GM18870 (cell line): ENCODE results near the gene OBSCN.

Experiments
- ATAC-seq: cut with Tn5 transposase; IDR thresholded peaks from one replicate; pipeline ENCODE4 v1.9.1; 2021; ENCODE audit warnings: moderate library complexity; ENCODE audit not compliant: unreplicated experiment

Gene OBSCN

GRCh38 chr1:228286505-228287417 lies 78.9 kb downstream of the OBSCN start:
- ATAC-seq = no peak

- ATAC-seq = no peak
Observed at GRCh38 chr1:228287541-228288425, 79.9 kb downstream of the OBSCN start.

DNA sequence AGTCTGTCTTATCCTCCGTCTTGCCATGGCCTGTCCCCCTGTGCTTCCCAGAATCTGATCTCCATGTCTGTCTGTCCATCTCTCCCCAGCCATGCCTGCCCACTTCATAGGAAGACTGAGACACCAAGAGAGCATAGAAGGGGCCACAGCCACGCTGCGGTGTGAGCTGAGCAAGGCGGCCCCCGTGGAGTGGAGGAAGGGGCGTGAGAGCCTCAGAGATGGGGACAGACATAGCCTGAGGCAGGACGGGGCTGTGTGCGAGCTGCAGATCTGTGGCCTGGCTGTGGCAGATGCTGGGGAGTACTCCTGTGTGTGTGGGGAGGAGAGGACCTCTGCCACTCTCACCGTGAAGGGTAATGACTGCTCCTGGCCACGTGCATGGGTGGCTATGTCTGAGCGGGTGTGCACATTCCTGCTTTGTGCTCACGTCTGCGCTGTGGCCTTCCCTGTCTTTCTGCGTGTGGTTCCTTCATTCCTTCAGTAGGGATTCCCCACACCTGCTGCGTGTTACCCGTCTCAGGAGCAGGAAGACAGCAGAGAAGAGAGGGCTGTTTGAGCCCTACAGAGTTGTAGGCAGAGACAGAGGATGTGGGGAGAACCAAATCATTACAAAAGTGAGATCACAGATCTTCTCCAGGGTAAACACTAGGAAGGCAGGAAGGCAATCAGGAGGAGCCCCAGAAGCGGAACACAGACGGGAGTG lies 80.8 kb downstream of the OBSCN start:
- ATAC-seq = no peak

- no peak for ATAC-seq
Observed at GRCh38 chr1:228289239-228289849, 81.5 kb downstream of the OBSCN start.

GRCh38 chr1:228289996-228290881 lies 82.4 kb downstream of the OBSCN start:
- no peak for ATAC-seq

- no peak for ATAC-seq
Observed at GRCh38 chr1:228291906-228292608, 84.2 kb downstream of the OBSCN start.

GRCh38 chr1:228292609-228292911 lies 84.7 kb downstream of the OBSCN start:
- no peak for ATAC-seq

- ATAC-seq = no peak
Observed at GRCh38 chr1:228293393-228293792, 85.5 kb downstream of the OBSCN start.

GRCh38 chr1:228293816-228294500 lies 86.1 kb downstream of the OBSCN start:
- ATAC-seq = no peak

DNA sequence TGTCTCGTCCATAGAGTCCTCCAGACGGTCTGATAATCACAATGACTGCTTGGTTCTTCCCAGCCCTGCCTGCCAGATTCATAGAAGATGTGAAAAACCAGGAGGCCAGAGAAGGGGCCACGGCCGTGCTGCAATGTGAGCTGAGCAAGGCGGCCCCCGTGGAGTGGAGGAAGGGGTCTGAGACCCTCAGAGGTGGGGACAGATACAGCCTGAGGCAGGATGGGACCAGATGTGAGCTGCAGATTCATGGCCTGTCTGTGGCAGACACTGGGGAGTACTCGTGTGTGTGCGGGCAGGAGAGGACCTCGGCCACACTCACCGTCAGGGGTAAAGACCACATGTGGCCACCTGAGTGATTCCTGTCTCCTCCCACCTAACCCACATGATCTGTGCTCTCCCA lies 86.9 kb downstream of the OBSCN start:
- ATAC-seq = no peak

GRCh38 chr1:228295201-228295600 lies 87.4 kb downstream of the OBSCN start:
- ATAC-seq = no peak

DNA sequence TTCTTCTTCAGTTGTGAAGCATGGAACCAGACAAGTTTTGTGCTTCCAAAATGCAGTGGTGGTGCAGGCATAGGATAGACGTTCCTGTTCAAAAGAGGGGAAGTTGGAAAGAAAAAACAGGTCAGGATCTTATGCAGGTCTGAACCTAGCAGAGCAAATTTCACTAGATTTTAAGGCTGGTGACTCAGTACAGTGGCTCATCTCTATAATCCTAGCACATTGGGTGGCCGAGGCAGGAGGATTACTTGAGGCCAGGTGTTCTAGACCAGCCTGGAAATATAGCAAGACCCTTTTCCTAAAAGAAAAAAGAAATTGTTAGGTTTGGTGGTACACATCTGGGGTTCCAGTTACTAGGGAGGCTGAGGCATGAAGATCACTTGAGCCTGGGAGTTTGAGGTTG lies 88.1 kb downstream of the OBSCN start:
- ATAC-seq = no peak

DNA sequence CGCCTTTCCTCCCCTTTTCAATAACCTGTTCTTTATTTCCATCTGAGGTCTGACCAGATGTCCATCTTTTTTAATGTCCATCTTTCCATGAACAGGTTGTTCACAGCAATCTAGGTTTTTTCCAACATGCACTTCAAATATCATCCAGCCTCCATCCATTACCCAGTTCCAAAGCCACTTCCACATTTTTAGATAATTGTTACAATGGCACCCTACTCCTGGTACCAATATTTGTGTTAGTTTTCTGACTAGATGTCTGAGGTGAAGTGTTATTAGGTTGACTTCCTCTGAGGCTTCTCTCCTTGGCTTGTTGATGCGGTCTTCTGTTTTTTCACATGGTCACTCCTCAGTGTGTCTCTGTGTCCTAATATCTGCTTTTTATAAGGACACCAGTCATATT lies 89.4 kb downstream of the OBSCN start:
- ATAC-seq = no peak

DNA sequence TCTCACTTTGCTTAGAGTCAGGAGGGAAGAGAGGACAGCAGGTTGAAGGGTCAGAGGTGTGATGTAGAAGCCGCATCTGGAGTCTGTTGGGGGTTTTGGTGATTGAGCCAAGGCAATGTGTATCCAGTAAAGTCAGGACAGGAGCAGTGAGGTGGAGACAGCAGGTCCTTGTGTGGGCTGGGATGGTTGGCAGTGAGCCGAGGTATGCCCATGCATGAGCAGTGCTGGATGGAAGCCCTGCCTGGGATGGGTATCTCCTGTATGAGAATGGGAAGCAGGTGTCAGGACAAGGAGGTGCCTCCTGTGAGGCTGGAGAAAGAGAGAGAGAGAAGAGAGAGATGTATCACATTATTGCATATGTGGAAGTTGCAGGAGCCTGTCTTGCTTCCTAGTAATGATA lies 90.0 kb downstream of the OBSCN start:
- no peak for ATAC-seq

DNA sequence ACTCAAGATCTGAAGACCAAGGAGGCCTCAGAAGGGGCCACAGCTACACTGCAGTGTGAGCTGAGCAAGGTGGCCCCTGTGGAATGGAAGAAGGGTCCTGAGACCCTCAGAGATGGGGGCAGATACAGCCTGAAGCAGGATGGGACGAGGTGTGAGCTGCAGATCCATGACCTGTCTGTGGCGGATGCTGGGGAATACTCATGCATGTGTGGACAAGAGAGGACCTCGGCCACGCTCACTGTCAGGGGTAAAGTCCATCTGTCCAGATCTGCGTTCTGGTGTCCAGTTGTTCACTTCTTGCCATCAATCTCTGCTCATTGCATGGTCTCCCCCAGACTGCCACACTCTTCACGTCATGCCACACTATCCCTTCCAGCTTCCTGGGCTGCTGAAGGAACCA lies 90.6 kb downstream of the OBSCN start:
- no peak for ATAC-seq

DNA sequence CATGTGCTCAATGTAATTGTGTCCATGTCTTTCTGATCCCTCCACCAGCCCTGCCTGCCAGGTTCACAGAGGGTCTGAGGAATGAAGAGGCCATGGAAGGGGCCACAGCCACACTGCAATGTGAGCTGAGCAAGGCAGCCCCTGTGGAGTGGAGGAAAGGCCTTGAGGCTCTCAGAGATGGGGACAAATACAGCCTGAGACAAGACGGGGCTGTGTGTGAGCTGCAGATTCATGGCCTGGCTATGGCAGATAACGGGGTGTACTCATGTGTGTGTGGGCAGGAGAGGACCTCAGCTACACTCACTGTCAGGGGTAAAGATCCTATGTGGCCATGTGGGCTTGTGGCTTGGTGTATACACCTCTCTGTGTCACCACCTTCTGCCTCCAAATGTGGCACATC lies 91.4 kb downstream of the OBSCN start:
- no peak for ATAC-seq

- no peak for ATAC-seq
Observed at GRCh38 chr1:228299901-228300300, 92.1 kb downstream of the OBSCN start.

- no peak for ATAC-seq
Observed at GRCh38 chr1:228302086-228302485, 94.2 kb downstream of the OBSCN start.

- no peak for ATAC-seq
Observed at GRCh38 chr1:228303596-228303995, 95.8 kb downstream of the OBSCN start.
